Measurements from ENCODE around the gene NID2.

The NID2 gene

GRCh38 chr14:51959928-51960327 is 108.9 kb downstream of the NID2 start:
- DNase-seq (ENCODE audit: low read depth in 2 of 2), result no peak

GRCh38 chr14:51957950-51958349 is 110.9 kb downstream of the NID2 start:
- no peak for DNase-seq (ENCODE audit: low read depth in 2 of 2)
